HepG2 (cell line): ENCODE measurements around the gene FGD2. TPM values are rescaled to one million over a fixed set of nuclear protein-coding genes. Genes with fewer than 3 reads are reported as not detected.

Experiments
- ATAC-seq: fragments of 200-7000 bp; cut with Tn5 transposase; 3 replicates; pipeline ENCODE4 v1.9.1; 2020; ENCODE audit warnings: mild to moderate bottlenecking, moderate library complexity
- BruUV-seq: library from RNA; stranded (reverse); fragments of 400-500 nt; replicated peaks from 2 replicates; lab custom pipeline; 2021; lab: Mats Ljungman, UMichigan
- CTCF ChIA-PET: fragments of 300-600 bp; formaldehyde crosslinking; extraction: SDS; loops from one replicate; lab custom pipeline; 2021; ENCODE audit warnings: low total read pairs, inconsistent platforms, low intra/inter-chr PET ratio; lab: Yijun Ruan, JAX
- POLR2A ChIA-PET: fragments of 350-600 bp; sonication (Branson Sonifier 250); formaldehyde crosslinking; loops from one replicate; lab custom pipeline; 2020; ENCODE audit warnings: antibody characterized with exemption, inconsistent platforms; lab: Yijun Ruan, JAX
- DNase-seq: peaks from one replicate; pipeline ENCODE4 v3.0.0-alpha.2; 2015; ENCODE audit warnings: low spot score
- FAIRE-seq: peaks from 3 replicates; lab custom pipeline; 2011; peaks lifted over from hg19 to GRCh38; lab: Jason Lieb, UNC
- H2AFZ ChIP-seq: one replicate; pipeline ENCODE4 v1.6.1; 2011; ENCODE audit warnings: low read length, inconsistent platforms
- H3K27ac ChIP-seq: fragments of 300-600 bp; 3 replicates; pipeline ENCODE4 v1.8.0; 2011; ENCODE audit warnings: mixed run types, mild to moderate bottlenecking, mixed read lengths, low read length, inconsistent platforms; ENCODE audit not compliant: insufficient read depth; ENCODE audit errors: extremely low read length
- H3K27me3 ChIP-seq, 2 experiments: fragments of 200-600 bp in 1 of 2; 2 replicates in 1 of 2; 3 replicates in 1 of 2; pipeline versions ENCODE4 v1.6.0 to v1.8.0; 2011; ENCODE audit warnings: low read length in 2 of 2, mild to moderate bottlenecking in 2 of 2, moderate library complexity in 2 of 2, inconsistent platforms in 1 of 2; ENCODE audit not compliant: insufficient read depth in 2 of 2, control insufficient read depth in 1 of 2
- H3K36me3 ChIP-seq, 2 experiments: fragments of 200-600 bp in 1 of 2; replicated peaks in 1 of 2; 2 replicates in 1 of 2; 3 replicates in 1 of 2; pipeline versions ENCODE4 v1.5.1 to v1.8.0; 2011; ENCODE audit warnings: low read length in 2 of 2, inconsistent platforms in 1 of 2; ENCODE audit not compliant: insufficient read depth in 2 of 2, control insufficient read depth in 1 of 2
- H3K4me1 ChIP-seq: 2 replicates; pipeline ENCODE4 v1.5.1; 2012; ENCODE audit warnings: low read length, inconsistent platforms; ENCODE audit not compliant: insufficient read depth
- H3K4me2 ChIP-seq: 2 replicates; pipeline ENCODE4 v1.6.0; 2011; ENCODE audit warnings: low read depth, low read length, inconsistent platforms
- H3K4me3 ChIP-seq, 3 experiments: fragments of 200-600 bp in 1 of 3; sonication (generic), shearing (Covaris generic) in 1 of 3; replicated peaks in 1 of 3; 2 replicates each; pipeline ENCODE4 v1.5.1; 2011 to 2016; ENCODE audit warnings: low read length in 3 of 3, inconsistent platforms in 2 of 3, low read depth in 2 of 3, mild to moderate bottlenecking in 2 of 3, control low read depth in 1 of 3, mixed read lengths in 1 of 3; ENCODE audit not compliant: insufficient read depth in 1 of 3
- H3K79me2 ChIP-seq: one replicate; pipeline ENCODE4 v1.6.1; 2011; ENCODE audit warnings: low read length, inconsistent platforms; ENCODE audit not compliant: insufficient read depth
- H3K9ac ChIP-seq: 2 replicates; pipeline ENCODE4 v1.6.0; 2011; ENCODE audit warnings: mild to moderate bottlenecking, low read depth, low read length, inconsistent platforms; ENCODE audit not compliant: insufficient read depth
- H3K9me3 ChIP-seq: 2 replicates; pipeline ENCODE4 v1.5.1; 2012; ENCODE audit warnings: mild to moderate bottlenecking, low read length
- H4K20me1 ChIP-seq: 2 replicates; pipeline ENCODE4 v1.6.0; 2011; ENCODE audit warnings: inconsistent platforms, mild to moderate bottlenecking, low read length, moderate library complexity; ENCODE audit not compliant: insufficient read depth
- CEBPB ChIP-seq: IDR thresholded peaks from 2 replicates; pipeline ENCODE4 v1.6.1; 2011; ENCODE audit warnings: low read depth, low read length, improper control_type of control experiment, borderline replicate concordance
- HNRNPUL1 ChIP-seq: fragments of 200-400 bp; formaldehyde crosslinking; IDR thresholded peaks from 2 replicates; pipeline ENCODE4 v1.6.1; 2017; ENCODE audit warnings: low read depth, mild to moderate bottlenecking, low read length, moderate library complexity
- ZBTB2 ChIP-seq: sonication (generic); formaldehyde crosslinking; IDR thresholded peaks from 2 replicates; pipeline ENCODE4 v1.8.0; 2022; ENCODE audit warnings: low read depth, missing genetic modification reagents
- ZBTB21 ChIP-seq: sonication (generic); formaldehyde crosslinking; IDR thresholded peaks from 2 replicates; pipeline ENCODE4 v1.4.0; 2020; ENCODE audit warnings: missing genetic modification reagents
- WGBS: methylation state at CpG from one replicate; pipeline ENCODE4 v1.1.6; 2017; ENCODE audit warnings: low lambda C conversion rate; 5-methylcytosine and 5-hydroxymethylcytosine counted together
- in situ Hi-C: cut with HindIII; loops from 2 replicates; pipeline ENCODE4 v1.10.0; 2017; ENCODE audit warnings: low pct_unique_long_range_greater_than_20kb; ENCODE audit not compliant: extremely low pct_ligation_motif_present
- intact Hi-C: fragments of 100-400 bp; cut with micrococcal nuclease; formaldehyde crosslinking; loops from one replicate; pipeline ENCODE4 v1.10.0; 2022; ENCODE audit not compliant: unreplicated experiment
- polyA plus RNA-seq, 8 experiments: library from polyadenylated mRNA; depleted of rRNA in 3 of 8; stranded (reverse) in 7 of 8; unstranded in 1 of 8; fragments of >200 nt; fragmentation: Illumina TruSeq in 4 of 8; extraction: Trizol in 4 of 8; gene quantifications; 2 replicates each; pipeline versions ENCODE4 v1.2.1 to v1.2.3, GENCODE V29; 2011 to 2016; ENCODE audit warnings: low read depth in 4 of 8, missing spikeins in 1 of 8, mixed read lengths in 1 of 8; ENCODE audit not compliant: insufficient read depth in 1 of 8
- total RNA-seq, 5 experiments: library from RNA; depleted of rRNA; stranded (reverse); fragments of >200 nt; fragmentation: Illumina TruSeq; extraction: Trizol; gene quantifications; 2 replicates each; pipeline ENCODE4 v1.2.3, GENCODE V29; 2016; ENCODE audit warnings: low read depth in 1 of 5

The FGD2 gene
- total and polyA plus RNA-seq, 2 of the 13 experiments (the other 11 are each of a cell fraction or from before 2014, with no cell fraction given): not detected

- DNase-seq: no peak
- no peak for TF ChIP-seq HNRNPUL1
- peak; percentile 53; the same call in 1 of the 2 replicates for TF ChIP-seq CEBPB
- no peak for TF ChIP-seq ZBTB2 (CRISPR knock-in tag)
- 0 out of 2 replicates have a peak, but pooled peaks have one; percentile 22 for TF ChIP-seq ZBTB21 (CRISPR knock-in tag)
- Histone ChIP-seq H3K9me3 (no peaks in the 10 kb centered on the region), H2AFZ (no peak overlapping the region), H3K27ac (no peak overlapping the region), H4K20me1 (no peaks in the 10 kb centered on the region), H3K9ac (no peak overlapping the region), H3K36me3 (no peaks in the 10 kb centered on the region), H3K27me3 (peaks cover 10 to 67% of the 10 kb centered on the region in 2 experiments; a peak in 4 of 5 replicates), H3K79me2 (no peaks in the 10 kb centered on the region), H3K4me1 (no peaks in the 10 kb centered on the region), H3K4me2 (no peak overlapping the region), H3K4me3 (no peak overlapping the region)
- intact Hi-C loops (no loop called here), in situ Hi-C loops (loop anchor here (10.0 kb wide), 2 partner anchors 127 to 237 kb away; partner anchors contain the start of gene C6orf89)
- no peak; the same call in 2 of the 3 replicates for ATAC-seq
- POLR2A ChIA-PET: no interaction called here
- no TSS peak for BruUV-seq
- CTCF ChIA-PET: interaction anchor here (0.9 kb wide), 1 partner anchor 255 kb away, joined by 3 read pairs; no protein-coding TSS in a partner anchor
- FAIRE-seq: no peak
- WGBS: 0% methylated on average over 8 of the region's 11 CpGs
Observed at GRCh38 chr6:37011656-37012378, 6.4 kb downstream of the FGD2 start.
